NCI-H146 treated with DMSO at 0.1 percent for 48 hours (cell line): ENCODE data around the gene SYT14.
A peak's percentile ranks its signal among the peaks of the same experiment; 100 is the strongest.
"Not testable (repeated sequence)": the region's sequence is repeated elsewhere in the genome, so short reads cannot be mapped to it uniquely, and the experiment has no call there.

Experiments used
- DNase-seq: peaks from one replicate; lab custom pipeline; 2025; ENCODE audit not compliant: unreplicated experiment; lab: John Stamatoyannopoulos, UW

The SYT14 gene

DNA sequence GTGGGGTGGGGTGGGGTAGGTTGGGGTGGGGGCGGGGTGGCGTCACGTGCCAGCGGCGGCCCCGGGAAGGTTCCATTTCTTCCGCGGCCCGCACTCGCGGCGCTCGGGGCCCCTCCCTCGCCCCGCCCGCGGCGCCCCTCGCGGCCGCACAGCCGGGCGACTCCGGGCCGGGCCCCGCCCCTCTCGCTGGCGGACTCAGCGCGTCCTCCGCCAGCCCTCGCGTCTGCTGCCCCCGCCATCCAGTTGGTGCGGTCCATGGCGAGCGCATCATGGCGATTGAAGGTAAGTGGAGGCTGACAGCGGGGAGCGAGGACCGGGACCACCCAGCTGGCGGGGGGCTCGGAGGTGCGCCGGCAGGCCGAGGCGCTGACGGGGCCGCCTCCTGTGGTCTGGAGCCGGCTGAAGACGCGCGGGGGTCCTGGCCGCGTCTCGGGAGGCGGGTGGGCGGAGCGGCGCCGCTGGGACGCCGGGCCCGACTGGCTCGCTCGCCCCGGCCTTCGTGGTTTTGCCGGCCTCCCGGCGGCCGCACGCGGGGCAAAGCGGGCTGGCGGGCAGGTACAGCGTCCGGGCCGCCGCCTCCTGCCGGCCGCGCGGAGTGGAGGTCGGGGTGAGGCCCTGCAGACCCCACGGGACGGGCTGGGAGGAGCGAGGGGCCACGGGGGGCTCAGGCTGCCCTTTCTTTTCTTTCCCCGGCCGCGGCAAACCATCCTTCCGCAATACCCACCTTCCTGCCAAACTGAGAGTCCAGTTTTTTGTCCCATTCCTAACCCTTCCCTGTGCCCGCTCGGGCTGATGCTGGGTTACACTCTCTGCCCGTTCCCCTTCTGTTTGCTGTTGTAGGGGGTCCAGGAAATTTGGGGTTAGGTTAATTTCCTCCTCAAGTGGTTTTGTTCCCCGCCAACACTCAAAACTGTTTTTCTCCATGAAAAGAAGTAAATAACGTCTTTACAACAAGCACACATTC lies at the start of gene SYT14:
Gene SYT14, plus strand, starts transcription at position 222 of the 964 bp plus-strand sequence. Its CDS starts 48 bp downstream, at position 270.
- peak; percentile 66 for DNase-seq

DNA sequence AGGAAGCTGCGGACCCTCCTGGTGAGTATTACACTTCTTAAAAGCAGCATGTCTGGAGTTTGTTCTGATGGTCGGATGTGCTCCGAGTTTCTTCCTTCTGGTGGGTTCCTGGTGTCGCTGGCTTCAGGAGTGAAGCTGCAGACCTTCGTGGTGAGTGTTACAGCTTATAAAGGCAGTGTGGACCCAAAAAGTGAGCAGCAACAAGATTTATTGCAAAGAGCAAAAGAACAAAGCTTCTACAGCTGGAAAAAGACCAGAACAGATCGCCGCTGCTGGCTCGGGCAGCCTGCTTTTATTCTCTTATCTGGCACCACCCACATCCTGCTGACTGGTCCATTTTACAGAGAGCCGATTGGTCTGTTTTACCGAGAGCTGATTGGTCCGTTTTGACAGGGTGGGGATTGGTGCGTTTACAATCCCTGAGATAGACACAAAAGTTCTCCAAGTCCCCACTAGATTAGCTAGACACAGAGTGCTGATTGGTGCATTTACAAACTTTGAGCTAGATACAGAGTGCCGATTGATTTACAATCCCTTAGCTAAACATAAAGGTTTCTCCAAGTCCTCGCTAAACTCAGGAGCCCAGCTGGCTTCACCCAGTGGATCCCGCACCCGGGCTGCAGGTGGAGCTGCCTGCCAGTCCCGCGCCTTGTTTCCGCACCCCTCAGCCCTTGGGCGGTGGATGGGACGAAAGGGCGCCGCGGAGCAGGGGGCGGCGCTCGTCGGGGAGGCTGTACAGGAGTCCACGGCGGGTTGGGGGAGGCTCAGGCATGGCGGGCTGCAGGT lies 49.5 kb upstream of the SYT14 start:
- DNase-seq, result not testable (repeated sequence)

DNA sequence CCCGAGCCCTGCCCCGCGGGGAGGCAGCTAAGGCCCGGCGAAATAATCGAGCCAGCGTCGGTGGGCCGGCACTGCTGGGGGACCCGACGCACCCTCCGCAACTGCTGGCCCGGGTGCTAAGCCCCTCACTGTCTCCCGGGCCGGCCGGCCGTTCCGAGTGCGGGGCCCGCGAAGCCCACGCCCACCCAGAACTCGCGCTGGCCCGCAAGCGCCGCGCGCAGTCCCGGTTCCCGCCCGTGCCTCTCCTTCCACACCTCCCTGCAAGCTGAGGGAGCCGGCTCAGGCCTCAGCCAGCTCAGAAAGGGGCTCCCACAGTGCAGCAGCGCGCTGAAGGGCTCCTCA lies 49.0 kb upstream of the SYT14 start:
- no peak for DNase-seq

DNA sequence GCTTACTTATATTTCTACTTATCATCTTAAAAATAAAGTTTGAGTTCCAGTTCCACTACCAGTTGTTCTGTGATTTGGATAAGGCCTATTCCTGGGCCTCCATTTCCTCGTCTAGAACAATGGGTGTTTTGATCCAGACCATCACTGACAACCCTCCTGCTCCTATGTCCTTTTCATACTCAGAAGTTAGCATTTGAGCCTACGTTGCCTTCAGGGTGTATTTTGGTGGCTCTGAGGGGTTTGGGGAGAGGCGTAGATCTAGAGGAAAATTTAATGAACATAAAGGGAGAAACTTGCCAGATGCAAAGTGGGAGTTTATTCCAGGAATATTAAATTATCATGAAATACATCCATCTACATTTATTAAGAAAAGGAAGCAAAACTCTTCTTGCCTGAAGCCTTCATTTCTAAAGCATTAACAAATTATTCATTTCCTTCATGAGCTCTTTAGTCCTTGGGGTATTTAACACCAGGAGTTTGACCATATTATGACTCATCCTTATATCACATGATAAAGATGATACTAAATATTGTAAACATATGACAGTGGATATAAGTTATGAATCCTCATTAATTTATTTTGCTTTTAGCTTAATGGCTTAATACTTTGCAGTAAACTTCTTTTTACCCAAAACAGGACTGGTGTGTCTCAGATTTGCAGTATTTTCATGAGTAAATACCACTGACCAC lies 47.2 kb upstream of the SYT14 start:
- no peak for DNase-seq

DNA sequence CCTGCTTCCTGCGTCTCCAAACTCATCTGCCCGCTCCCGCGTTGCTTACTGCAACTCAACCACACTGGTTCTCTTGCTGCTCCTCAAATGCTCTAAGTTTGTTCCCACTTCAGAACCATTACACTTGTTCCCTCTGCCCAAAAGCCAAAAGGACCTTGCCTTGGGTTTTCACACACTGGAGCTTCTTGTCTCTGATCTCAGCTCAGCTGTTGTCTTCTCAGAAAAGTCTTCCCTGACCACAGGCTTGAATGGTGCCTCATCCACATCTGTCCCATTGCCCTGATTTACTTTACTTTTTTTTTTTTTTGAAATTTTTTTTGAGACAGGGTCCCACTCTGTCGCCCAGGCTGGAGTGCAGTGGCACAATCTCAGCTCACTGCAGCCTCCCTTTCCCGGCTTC lies 44.3 kb upstream of the SYT14 start:
- no peak for DNase-seq

DNA sequence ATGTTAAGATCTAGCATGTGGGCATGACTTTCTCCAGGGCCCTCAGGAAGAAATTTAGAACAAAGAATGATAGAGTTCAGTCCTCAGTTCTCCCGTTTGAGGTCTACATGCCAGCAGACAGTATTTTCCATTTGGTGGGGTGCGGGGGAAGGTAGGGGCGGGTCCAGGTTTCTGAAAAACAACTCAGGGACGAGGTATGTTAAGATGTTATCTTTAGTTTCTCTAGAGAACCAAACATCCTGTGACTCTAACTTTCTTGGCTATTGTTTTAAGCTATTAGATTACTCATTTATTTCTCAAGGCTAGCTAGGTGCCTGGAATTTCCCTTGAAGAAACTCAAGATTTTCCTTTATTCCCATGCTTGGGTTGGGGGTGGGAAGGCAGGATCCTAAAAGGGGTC lies 42.3 kb upstream of the SYT14 start:
- DNase-seq, result no peak

DNA sequence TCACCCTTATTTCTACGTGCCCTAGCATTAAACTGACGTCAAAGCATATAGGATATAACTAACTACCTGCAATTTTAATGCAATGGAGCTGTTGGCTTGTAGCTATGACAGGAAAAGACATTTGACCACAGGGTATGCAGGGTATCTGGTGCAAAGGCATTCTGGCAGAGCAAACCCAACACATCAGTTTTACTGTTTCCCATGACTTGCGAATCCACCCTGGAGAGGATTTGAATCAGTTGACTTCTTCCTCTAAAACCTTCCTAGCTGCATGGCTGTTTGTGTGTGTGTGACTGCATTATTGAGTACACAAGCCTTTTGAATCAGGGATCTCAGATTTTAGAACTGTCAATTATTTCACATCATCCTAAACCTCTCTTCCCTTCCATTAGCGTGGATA lies 41.7 kb upstream of the SYT14 start:
- DNase-seq, result no peak

DNA sequence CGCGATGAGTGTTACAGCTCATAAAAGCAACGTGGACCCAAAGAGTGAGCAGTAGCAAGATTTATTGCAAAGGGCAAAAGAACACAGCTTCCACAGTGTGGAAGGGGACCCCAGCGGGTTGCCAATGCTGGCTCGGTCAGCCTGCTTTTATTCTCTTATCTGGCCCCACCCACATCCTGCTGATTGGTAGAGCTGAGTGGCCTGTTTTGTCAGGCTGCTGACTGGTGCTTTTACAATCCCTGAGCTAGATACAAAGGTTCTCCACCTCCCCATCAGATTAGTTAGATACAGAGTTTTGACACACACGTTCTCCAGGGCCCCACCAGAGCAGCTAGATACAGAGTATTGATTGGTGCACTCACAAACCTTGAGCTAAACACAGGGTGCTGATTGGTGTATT lies 39.7 kb upstream of the SYT14 start:
- not testable (repeated sequence) for DNase-seq

DNA sequence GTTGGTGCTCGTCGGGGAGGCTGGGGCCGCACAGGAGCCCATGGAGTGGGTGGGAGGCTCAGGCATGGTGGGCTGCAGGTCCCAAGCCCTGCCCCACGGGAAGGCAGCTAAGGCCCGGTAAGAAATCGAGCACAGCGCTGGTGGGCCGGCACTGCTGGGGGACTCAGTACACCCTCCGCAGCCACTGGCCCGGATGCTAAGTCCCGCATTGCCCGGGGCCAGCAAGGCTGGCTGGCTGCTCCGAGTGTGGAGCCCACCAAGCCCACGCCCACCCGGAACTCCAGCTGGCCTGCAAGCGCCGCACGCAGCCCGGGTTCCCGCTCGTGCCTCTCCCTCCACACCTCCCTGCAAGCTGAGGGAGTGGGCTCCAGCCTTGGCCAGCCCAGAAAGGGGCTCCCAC lies 39.2 kb upstream of the SYT14 start:
- not testable (repeated sequence) for DNase-seq

DNA sequence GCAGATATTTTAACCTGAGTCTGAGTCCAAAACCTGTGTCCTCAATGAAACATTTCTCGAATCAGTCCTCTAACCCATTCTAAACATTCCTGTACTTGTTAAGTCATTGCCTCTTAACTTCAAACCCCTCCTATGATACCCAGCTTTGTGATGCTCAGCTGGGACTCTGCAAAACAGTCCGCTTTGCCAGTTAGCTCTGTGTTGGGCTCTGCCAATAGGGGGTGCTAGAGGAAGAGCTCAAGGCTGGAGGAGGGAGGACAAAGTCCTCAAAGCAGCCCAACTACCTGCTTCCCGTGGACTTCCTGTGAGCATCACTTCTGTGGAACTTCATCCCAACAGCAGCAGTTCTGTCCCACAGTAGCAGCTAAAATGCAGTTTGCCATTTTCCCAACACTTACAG lies 38.1 kb upstream of the SYT14 start:
- no peak for DNase-seq

DNA sequence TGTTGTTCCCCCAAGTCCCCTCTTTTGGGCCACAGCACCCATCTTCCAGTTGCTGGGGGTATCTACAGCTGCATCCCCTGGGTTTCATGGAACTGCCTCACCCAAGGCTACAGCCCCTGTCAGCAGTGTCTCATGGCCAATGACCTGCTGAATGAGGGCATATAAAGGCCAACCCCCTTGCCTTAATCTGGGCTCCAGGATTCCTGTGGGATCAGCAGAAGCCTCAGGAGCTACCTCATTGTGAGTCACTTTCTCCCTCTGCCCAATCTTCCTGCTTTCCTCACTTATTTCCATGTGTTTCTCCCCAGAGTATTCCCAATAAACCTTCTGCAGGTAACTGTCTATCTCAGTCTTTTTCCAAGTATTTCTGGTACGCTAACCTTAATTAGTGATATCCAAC lies 37.3 kb upstream of the SYT14 start:
- DNase-seq, result no peak

DNA sequence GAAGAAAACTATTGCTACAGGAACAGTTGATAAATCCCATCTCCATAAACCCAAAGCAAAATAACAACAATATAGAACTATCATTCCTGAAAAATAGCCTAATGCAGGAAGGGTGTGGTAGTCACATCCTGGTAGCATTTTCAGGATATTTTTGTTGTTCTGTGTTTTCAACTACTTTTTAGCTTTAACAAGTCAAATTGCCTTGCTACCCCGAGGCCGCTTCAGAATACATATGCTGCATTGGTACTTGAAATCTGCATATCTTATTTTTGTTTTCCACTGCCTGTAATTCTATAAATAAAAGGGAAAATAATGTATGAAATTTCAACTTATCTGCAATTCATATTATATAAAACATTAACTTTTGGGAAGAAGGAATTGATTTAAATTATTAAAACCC lies 36.8 kb upstream of the SYT14 start:
- DNase-seq, result no peak

DNA sequence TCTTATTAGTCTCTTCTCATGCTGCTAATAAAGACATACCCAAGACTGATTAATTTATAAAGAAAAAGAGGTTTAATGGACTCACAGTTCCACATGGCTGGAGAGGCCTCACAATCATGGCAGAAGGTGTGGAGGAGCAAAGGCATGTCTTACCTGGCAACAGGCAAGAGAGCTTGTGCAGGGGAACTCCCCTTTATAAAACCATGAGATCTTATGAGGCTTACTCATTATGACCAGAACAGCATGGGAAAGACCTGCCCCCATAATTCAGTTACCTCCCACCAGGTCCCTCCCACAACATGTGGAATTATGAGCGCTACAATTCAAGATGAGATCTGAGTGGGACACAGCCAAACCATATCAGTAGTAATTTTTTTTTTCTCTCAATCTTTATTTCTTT lies 33.2 kb upstream of the SYT14 start:
- DNase-seq, result not testable (repeated sequence)

DNA sequence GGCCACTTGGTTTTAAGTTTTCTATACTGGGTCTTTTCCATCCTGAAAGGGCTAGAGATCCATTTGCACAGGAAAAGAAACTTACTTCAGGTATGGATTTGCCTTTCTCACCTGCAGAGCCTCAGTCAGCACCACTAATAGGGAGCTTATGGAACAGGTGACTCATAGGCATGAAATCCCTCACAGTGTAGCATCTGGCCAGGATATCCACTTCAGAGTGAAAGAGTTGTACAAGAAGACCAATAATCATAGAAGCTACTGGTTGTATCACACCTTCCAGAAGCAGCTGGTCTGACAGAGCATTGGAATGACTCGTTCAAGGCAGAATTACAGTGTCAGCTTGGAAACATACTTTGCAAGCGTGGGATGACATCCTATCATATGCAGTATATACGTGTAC lies 26.3 kb upstream of the SYT14 start:
- no peak for DNase-seq

DNA sequence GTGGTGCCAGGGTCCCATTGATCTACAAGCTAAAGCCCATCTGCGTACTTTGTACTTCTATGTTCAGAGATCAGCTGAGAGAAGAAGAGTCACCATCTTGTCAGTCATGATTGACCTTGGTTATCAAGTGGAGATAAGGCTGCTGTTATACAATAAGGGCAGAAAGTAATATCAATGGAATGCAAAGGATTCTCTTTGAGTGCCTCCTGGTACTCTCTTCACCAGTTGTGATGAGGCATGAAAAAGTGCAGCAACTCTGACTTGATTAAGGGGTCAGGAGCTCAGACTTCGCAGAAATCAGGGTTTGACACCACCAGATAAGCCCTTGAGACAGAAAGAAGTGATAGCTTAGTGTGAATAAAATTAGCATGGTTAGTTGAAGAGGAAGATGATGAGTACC lies 25.7 kb upstream of the SYT14 start:
- DNase-seq, result no peak

DNA sequence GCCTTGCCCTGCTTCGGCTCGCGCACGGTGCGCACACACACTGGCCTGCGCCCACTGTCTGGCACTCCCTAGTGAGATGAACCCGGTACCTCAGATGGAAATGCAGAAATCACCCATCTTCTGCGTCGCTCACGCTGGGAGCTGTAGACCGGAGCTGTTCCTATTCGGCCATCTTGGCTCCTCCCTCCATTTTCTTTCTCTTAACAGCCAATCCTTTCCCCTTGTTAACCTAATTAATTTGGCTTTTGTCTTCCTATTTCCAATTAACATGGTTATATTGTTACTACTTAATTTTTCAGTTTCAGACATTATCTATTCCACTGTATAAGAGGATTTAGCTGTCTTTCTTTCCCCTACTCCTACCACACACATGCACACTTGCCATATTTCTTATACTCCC lies 18.4 kb upstream of the SYT14 start:
- DNase-seq, result not testable (repeated sequence)

DNA sequence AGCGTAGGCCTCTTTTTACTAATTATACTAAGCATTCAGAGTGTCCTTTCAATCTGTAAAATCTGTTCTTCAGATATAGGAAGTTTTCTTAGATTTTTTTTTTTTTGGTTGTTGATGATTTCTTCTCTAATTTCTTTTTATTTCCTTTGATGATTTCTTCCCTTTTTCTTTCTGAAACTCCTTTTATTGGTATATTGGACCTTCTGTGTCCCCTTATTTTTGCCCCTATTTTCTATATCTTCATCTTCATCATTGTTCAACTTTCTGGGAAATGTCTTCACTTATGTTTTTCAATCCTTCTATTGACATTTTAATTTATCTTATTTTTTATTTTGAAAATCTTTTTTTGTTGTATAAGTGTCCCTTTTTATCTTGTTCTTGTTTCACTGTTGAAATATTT lies 17.2 kb upstream of the SYT14 start:
- no peak for DNase-seq

DNA sequence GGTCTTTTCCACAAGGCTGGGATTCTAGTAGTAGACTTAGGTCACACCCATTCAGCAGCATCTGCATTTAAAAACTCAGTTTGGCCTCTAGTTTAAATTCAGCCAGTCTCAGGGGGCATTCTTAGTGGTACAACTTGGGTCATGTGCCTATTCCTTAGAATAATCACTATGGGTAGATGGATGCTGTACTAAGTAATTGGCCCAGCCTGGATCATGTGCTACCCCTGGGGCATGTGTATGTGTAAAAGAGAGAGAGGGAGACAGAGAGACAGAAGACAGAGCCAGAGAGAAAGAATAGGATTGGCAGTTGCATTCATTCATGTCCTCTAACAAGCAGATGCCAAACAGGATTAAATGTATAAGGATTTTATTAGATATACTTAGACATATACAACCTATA lies 13.6 kb upstream of the SYT14 start:
- DNase-seq, result no peak

DNA sequence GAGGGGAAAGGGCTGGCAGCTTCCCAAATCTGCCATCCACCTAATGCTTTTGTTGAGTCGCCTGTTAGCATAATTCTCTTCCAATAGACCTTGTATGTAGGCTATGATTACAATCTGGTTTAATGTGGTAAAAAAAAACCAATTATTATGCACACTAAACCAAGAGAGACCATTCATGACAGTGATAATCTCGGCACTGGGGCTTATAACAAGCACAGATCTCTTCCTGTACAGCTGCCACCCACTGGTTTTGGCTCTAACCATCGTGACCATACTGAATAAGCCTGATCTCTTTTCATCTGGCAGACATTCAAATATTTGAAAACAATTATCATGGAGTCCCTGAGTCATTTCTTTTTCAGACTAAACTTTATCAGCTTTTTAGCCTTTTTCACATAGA lies 12.0 kb upstream of the SYT14 start:
- DNase-seq, result peak; percentile 92

DNA sequence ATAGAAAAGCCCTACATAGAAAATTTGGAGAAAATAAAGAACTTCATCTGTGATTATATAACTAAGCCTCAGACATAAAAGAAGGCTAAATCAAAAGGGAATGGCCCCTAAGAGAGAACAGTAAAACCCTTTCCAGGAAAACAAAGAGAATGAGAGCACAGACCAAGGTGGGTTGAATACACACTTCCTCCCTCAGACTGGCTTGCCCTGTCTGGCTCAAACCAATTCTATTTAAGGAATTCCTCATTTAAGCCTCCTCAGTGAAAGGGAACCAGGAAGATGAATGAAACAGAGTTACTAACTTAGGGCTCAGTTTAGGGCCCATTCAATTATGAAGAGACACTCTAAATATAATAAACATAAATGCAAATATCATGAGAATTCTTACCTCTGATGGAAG lies 10.6 kb upstream of the SYT14 start:
- no peak for DNase-seq

DNA sequence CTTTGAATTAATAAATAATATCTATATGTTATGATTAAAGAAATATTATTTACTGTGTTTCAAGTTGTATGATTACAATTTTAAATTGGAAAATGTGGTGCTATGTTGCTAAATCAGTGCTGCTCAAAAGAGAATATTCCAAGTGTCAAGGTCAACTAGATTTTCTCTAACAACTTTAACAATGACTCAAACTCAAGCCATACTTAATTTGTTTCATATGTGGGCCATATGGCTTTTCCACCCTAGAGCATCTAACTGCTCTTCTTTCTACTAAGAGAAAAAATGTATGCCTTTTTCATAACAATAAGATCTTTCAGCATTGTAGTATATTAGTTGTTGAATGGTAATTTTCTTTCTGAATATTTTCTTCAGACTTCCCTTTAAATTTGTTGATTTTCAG lies 8.3 kb upstream of the SYT14 start:
- DNase-seq, result no peak

DNA sequence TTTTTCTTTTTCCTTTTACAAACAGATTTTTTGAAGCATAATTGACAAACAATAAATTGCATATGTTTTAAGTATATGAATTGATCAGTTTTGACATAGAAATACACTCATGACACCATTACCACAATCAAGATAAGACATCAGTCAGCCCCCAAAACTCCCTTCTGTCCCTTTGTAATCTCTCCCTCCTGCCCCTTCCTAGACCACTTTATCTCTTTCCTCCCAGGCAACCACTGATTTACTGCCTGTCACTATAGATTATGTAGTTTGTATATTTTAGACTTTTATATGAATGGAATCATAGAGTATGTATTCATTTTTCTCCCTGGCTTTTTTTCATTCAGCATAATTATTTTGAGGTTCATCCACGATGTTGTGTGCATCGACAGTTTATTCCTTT lies 6.9 kb upstream of the SYT14 start:
- no peak for DNase-seq
